Fibroblast of lung (primary cell): ENCODE data around the gene CSRP1. TPM values are rescaled to one million over a fixed set of nuclear protein-coding genes. Genes with fewer than 3 reads are reported as not detected.

Experiments used
- DNase-seq, 2 donors: peaks; one replicate each; pipeline versions ENCODE4 v3.0.0 to v3.0.0-alpha.2; 2010; ENCODE audit warnings: low read depth in 2 of 2
- H2AFZ ChIP-seq: 2 replicates; pipeline ENCODE4 v1.5.1; 2012; ENCODE audit warnings: low read length, control low read depth, inconsistent platforms
- H3K27ac ChIP-seq: 2 replicates; pipeline ENCODE4 v1.5.1; 2011; ENCODE audit warnings: low read length, control low read depth; ENCODE audit not compliant: insufficient read depth
- H3K27me3 ChIP-seq: 2 replicates; pipeline ENCODE4 v1.5.1; 2011; ENCODE audit warnings: mild to moderate bottlenecking, low read length; ENCODE audit not compliant: control insufficient read depth, insufficient read depth
- H3K36me3 ChIP-seq: 2 replicates; pipeline ENCODE4 v1.5.1; 2011; ENCODE audit warnings: low read length; ENCODE audit not compliant: control insufficient read depth, insufficient read depth
- H3K4me1 ChIP-seq: 2 replicates; pipeline ENCODE4 v1.5.1; 2011; ENCODE audit warnings: low read length; ENCODE audit not compliant: control insufficient read depth, insufficient read depth; ENCODE audit errors: extremely low read depth
- H3K4me2 ChIP-seq: 2 replicates; pipeline ENCODE4 v1.5.1; 2011; ENCODE audit warnings: low read length, control low read depth; ENCODE audit not compliant: insufficient read depth; ENCODE audit errors: extremely low read depth
- H3K4me3 ChIP-seq, 4 experiments: fragments of 200-600 bp in 1 of 4; sonication (generic) in 1 of 4; replicated peaks in 1 of 4; 2 replicates each; pipeline ENCODE4 v1.5.1; 2011 to 2016; ENCODE audit warnings: low read length in 4 of 4, low read depth in 3 of 4, mild to moderate bottlenecking in 3 of 4, control low read depth in 2 of 4, inconsistent platforms in 1 of 4, mixed read lengths in 1 of 4; ENCODE audit not compliant: insufficient read depth in 1 of 4; ENCODE audit errors: control extremely low read depth in 1 of 4
- H3K79me2 ChIP-seq: 2 replicates; pipeline ENCODE4 v1.5.1; 2012; ENCODE audit warnings: mild to moderate bottlenecking, low read length, inconsistent platforms; ENCODE audit not compliant: control insufficient read depth, insufficient read depth
- H3K9ac ChIP-seq: 2 replicates; pipeline ENCODE4 v1.5.1; 2011; ENCODE audit warnings: mild to moderate bottlenecking, low read length, control low read depth; ENCODE audit not compliant: insufficient read depth
- H3K9me3 ChIP-seq: 2 replicates; pipeline ENCODE4 v1.5.1; 2012; ENCODE audit warnings: low read depth, low read length; ENCODE audit not compliant: control insufficient read depth, insufficient read depth
- H4K20me1 ChIP-seq: 2 replicates; pipeline ENCODE4 v1.5.1; 2011; ENCODE audit warnings: low read length; ENCODE audit not compliant: control insufficient read depth, insufficient read depth; ENCODE audit errors: extremely low read depth
- EZH2 ChIP-seq: IDR thresholded peaks from 2 replicates; pipeline ENCODE4 v1.5.1; 2012; ENCODE audit warnings: low read length, control low read depth, mild to moderate bottlenecking; ENCODE audit errors: missing control alignments
- polyA plus RNA-seq, 2 donors: library from polyadenylated mRNA; depleted of rRNA in 1 of 2; stranded (reverse) in 1 of 2; unstranded in 1 of 2; fragments of >200 nt; gene quantifications; 2 replicates each; pipeline ENCODE4 v1.2.1, GENCODE V29; 2011 to 2012; ENCODE audit warnings: missing spikeins in 1 of 2
- total RNA-seq: library from RNA; depleted of rRNA; stranded (reverse); fragments of >200 nt; gene quantifications from 2 replicates; pipeline ENCODE4 v1.2.1, GENCODE V29; 2014
- TF ChIP-seq, protein P1 (sequence below), 2 donors: IDR thresholded peaks in 1 of 2; conservative IDR thresholded peaks in 1 of 2; 1 replicate in 1 of 2; 2 replicates in 1 of 2; pipeline ENCODE4 v1.5.1; 2011 to 2012; ENCODE audit warnings: low read length in 2 of 2, control low read depth in 1 of 2, inconsistent platforms in 1 of 2, low read depth in 1 of 2, mild to moderate bottlenecking in 1 of 2

Gene CSRP1
- total and polyA plus RNA-seq, 2 donors (not counting 1 experiment from before 2014, with no cell fraction given): 195 to 1,081 TPM

DNA sequence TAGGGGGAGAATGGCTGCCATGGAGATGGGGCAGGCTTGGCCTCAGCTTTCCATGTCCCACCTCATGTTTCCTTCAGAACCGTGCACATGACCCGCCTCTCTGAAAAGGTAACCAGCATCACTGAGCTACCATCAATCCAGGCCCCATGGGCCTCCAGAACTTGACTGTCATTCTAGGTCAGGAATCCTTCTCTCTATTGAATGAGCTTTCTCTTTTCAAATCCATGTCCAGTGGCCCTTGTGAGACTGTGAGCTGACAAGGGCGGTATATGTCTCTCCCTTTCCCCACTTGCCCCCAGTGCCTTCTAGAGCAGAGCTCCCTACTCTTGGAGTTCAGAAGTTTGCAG, 4.4 kb downstream of the CSRP1 start:
- peak overlapping the region; percentile 14 for H3K9ac ChIP-seq
- peaks cover 29% of the 10 kb centered on the region for H3K4me1 ChIP-seq
- peak overlapping the region; percentile 95 for H3K27ac ChIP-seq
- TF ChIP-seq EZH2: no peak
- TF ChIP-seq, protein P1, sequence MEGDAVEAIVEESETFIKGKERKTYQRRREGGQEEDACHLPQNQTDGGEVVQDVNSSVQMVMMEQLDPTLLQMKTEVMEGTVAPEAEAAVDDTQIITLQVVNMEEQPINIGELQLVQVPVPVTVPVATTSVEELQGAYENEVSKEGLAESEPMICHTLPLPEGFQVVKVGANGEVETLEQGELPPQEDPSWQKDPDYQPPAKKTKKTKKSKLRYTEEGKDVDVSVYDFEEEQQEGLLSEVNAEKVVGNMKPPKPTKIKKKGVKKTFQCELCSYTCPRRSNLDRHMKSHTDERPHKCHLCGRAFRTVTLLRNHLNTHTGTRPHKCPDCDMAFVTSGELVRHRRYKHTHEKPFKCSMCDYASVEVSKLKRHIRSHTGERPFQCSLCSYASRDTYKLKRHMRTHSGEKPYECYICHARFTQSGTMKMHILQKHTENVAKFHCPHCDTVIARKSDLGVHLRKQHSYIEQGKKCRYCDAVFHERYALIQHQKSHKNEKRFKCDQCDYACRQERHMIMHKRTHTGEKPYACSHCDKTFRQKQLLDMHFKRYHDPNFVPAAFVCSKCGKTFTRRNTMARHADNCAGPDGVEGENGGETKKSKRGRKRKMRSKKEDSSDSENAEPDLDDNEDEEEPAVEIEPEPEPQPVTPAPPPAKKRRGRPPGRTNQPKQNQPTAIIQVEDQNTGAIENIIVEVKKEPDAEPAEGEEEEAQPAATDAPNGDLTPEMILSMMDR (conservative IDR thresholded peaks at IDR 0.05 in 1 of 2, IDR thresholded peaks at IDR 0.05 in 1 of 2; ENCODE audit: low read depth in 1 of 2, low read length in 2 of 2): no peak
- H3K9me3 ChIP-seq: no peaks in the 10 kb centered on the region
- no peaks in the 10 kb centered on the region for H3K27me3 ChIP-seq
- DNase-seq: no peak
- no peak overlapping the region for H2AFZ ChIP-seq
- H4K20me1 ChIP-seq: no peaks in the 10 kb centered on the region
- peak overlapping the region in 1 of 4 experiments; percentile 7 for H3K4me3 ChIP-seq
- H3K36me3 ChIP-seq: peaks cover 10% of the 10 kb centered on the region
- H3K4me2 ChIP-seq: no peak overlapping the region
- peaks cover 82% of the 10 kb centered on the region for H3K79me2 ChIP-seq

DNA sequence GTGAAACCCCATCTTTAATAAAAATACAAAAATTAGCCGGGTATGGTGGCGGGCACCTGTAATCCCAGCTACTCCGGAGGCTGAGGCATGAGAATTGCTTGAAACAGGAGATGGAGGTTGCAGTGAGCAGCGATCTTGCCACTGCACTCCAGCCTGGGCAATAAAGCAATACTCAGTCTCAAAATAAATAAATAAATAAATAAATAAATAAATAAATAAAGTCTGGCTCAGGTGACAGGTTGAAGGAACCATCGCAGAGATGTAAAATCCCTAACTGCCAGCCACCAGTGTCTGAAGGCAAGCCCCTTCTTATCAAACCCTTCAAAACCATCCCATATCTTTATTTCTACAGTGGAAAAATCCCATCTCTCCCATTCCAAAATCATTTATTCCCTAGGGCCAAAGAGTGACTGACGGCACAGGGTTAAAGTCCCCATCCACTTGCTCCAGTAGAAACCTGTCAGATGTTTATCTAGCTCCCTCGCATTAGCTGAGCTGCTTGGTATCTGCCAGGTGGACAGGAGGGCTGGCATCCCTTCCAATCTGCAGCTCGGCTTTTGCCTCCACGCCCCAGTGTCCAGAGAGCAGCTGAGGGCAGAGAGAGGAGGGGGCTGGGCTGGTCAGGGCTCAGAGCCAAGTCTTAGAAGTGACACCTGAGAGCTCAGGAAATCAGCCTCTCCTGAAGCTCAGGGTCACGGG, 5.0 kb downstream of the CSRP1 start:
- Histone ChIP-seq H3K4me3 (no peak overlapping the region), H3K27ac (peak overlapping the region; percentile 95), H3K27me3 (no peaks in the 10 kb centered on the region), H3K4me1 (peaks cover 29% of the 10 kb centered on the region), H3K36me3 (peaks cover 10% of the 10 kb centered on the region), H4K20me1 (no peaks in the 10 kb centered on the region), H2AFZ (no peak overlapping the region), H3K9me3 (no peaks in the 10 kb centered on the region), H3K79me2 (peaks cover 83% of the 10 kb centered on the region), H3K9ac (no peak overlapping the region), H3K4me2 (peak overlapping the region; percentile 9)
- no peak for TF ChIP-seq EZH2
- TF ChIP-seq, protein P1 (conservative IDR thresholded peaks at IDR 0.05 in 1 of 2, IDR thresholded peaks at IDR 0.05 in 1 of 2; ENCODE audit: low read depth in 1 of 2, low read length in 2 of 2): no peak
- no peak for DNase-seq

DNA sequence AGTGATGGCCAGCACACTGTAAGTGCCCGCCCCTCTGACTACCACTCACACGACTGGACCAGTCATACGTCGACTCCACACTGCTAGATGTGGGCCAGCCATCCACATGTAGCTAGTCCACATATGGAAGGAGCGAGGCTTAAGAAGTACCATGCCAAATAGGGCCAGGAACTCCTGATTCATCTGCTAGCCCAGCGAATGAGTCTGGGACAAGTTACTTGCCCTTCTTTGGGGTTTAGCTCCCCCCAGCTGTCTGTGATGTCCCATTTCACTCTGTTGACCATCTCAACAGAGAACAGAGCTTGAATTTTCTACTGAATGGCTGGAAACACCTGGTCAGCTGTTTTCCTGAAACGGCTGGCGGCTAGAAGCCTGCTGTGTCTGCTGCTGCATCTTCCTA, 5.8 kb downstream of the CSRP1 start:
- no peak overlapping the region for H3K9ac ChIP-seq
- H3K4me2 ChIP-seq: peak overlapping the region; percentile 7
- no peaks in the 10 kb centered on the region for H3K9me3 ChIP-seq
- peaks cover 10% of the 10 kb centered on the region for H3K36me3 ChIP-seq
- DNase-seq: peak; percentile 69 to 91
- peaks cover 82% of the 10 kb centered on the region for H3K79me2 ChIP-seq
- no peak overlapping the region for H2AFZ ChIP-seq
- H4K20me1 ChIP-seq: no peaks in the 10 kb centered on the region
- no peak overlapping the region for H3K4me3 ChIP-seq
- no peak for TF ChIP-seq EZH2
- TF ChIP-seq, protein P1 (conservative IDR thresholded peaks at IDR 0.05 in 1 of 2, IDR thresholded peaks at IDR 0.05 in 1 of 2; ENCODE audit: low read depth in 1 of 2, low read length in 2 of 2): no peak
- no peaks in the 10 kb centered on the region for H3K27me3 ChIP-seq
- H3K4me1 ChIP-seq: peaks cover 35% of the 10 kb centered on the region
- H3K27ac ChIP-seq: peak overlapping the region; percentile 72
